IMR-90 (cell line): Measurements from ENCODE around the gene ASPG. TPM values are rescaled to one million over a fixed set of nuclear protein-coding genes. Genes with fewer than 3 reads are reported as not detected.

Source experiments
- ATAC-seq: fragments of 200-7000 bp; cut with Tn5 transposase; 2 replicates; pipeline ENCODE4 v1.9.1; 2020; ENCODE audit warnings: low read depth, mild to moderate bottlenecking, moderate library complexity
- BruUV-seq: library from RNA; stranded (reverse); fragments of 400-500 nt; replicated peaks from 2 replicates; lab custom pipeline; 2021; lab: Mats Ljungman, UMichigan
- CTCF ChIA-PET: fragments of 300-600 bp; formaldehyde crosslinking; extraction: SDS; loops from one replicate; lab custom pipeline; 2021; ENCODE audit warnings: antibody characterized with exemption; lab: Yijun Ruan, JAX
- POLR2A ChIA-PET: fragments of 300-600 bp; sonication (Branson Sonifier 250); formaldehyde crosslinking; loops from one replicate; lab custom pipeline; 2022; ENCODE audit warnings: antibody characterized with exemption; ENCODE audit not compliant: unreplicated experiment; lab: Charles Lee
- DNase-seq: peaks from one replicate; pipeline ENCODE4 v3.0.0; 2013
- H2AFZ ChIP-seq: replicated peaks from 2 replicates; pipeline ENCODE3; 2013; ENCODE audit warnings: low read length, mild to moderate bottlenecking; ENCODE audit not compliant: poor library complexity
- H2AK5ac ChIP-seq: 2 replicates; pipeline ENCODE4 v1.6.1; 2013; ENCODE audit warnings: low read depth, low read length, inconsistent platforms
- H2AK9ac ChIP-seq: replicated peaks from 2 replicates; pipeline ENCODE3; 2013; ENCODE audit warnings: mild to moderate bottlenecking, low read depth, low read length, moderate library complexity; ENCODE audit not compliant: poor library complexity
- H2BK120ac ChIP-seq: 2 replicates; pipeline ENCODE4 v1.6.1; 2013; ENCODE audit warnings: low read depth, low read length, inconsistent platforms
- H2BK15ac ChIP-seq: 3 replicates; pipeline ENCODE4 v1.6.1; 2013; ENCODE audit warnings: low read depth, low read length, inconsistent platforms
- H2BK20ac ChIP-seq: 2 replicates; pipeline ENCODE4 v1.6.1; 2013; ENCODE audit warnings: low read depth, mild to moderate bottlenecking, inconsistent platforms, low read length, moderate library complexity
- H2BK5ac ChIP-seq: 2 replicates; pipeline ENCODE4 v1.6.1; 2013; ENCODE audit warnings: mild to moderate bottlenecking, low read depth, low read length, inconsistent platforms; ENCODE audit not compliant: poor library complexity, severe bottlenecking
- H3K14ac ChIP-seq: replicated peaks from 2 replicates; pipeline ENCODE4 v1.6.1; 2013; ENCODE audit warnings: low read depth, low read length, inconsistent platforms
- H3K18ac ChIP-seq: 2 replicates; pipeline ENCODE4 v1.6.1; 2013; ENCODE audit warnings: low read depth, low read length, control low read depth
- H3K23ac ChIP-seq: 2 replicates; pipeline ENCODE4 v1.6.1; 2013; ENCODE audit warnings: low read depth, low read length, inconsistent platforms
- H3K27ac ChIP-seq: 2 replicates; pipeline ENCODE4 v1.5.1; 2013; ENCODE audit warnings: mild to moderate bottlenecking, control low read depth, low read length; ENCODE audit not compliant: insufficient read depth
- H3K27me3 ChIP-seq: 2 replicates; pipeline ENCODE4 v1.6.1; 2013; ENCODE audit warnings: low read length; ENCODE audit not compliant: control insufficient read depth, insufficient read depth
- H3K36me3 ChIP-seq: 2 replicates; pipeline ENCODE4 v1.6.1; 2013; ENCODE audit warnings: low read length, mixed read lengths; ENCODE audit not compliant: control insufficient read depth, insufficient read depth
- H3K4ac ChIP-seq: 2 replicates; pipeline ENCODE4 v1.6.1; 2013; ENCODE audit warnings: low read depth, low read length, inconsistent platforms
- H3K4me1 ChIP-seq: 2 replicates; pipeline ENCODE4 v1.6.1; 2013; ENCODE audit warnings: low read length, mixed read lengths; ENCODE audit not compliant: control insufficient read depth, insufficient read depth
- H3K4me2 ChIP-seq: 2 replicates; pipeline ENCODE4 v1.6.1; 2013; ENCODE audit warnings: low read depth, mild to moderate bottlenecking, control low read depth, low read length, moderate library complexity
- H3K4me3 ChIP-seq: 2 replicates; pipeline ENCODE4 v1.5.1; 2013; ENCODE audit warnings: low read depth, mild to moderate bottlenecking, control low read depth, low read length, moderate library complexity; ENCODE audit not compliant: insufficient read depth
- H3K56ac ChIP-seq: 2 replicates; pipeline ENCODE4 v1.6.1; 2013; ENCODE audit warnings: low read length, inconsistent platforms; ENCODE audit not compliant: insufficient read depth; ENCODE audit errors: extremely low read depth
- H3K79me1 ChIP-seq, 2 experiments: 2 replicates each; pipeline ENCODE4 v1.6.1; 2013; ENCODE audit warnings: low read length in 2 of 2, inconsistent platforms in 1 of 2, low read depth in 1 of 2
- H3K9ac ChIP-seq: 2 replicates; pipeline ENCODE4 v1.6.1; 2013; ENCODE audit warnings: low read depth, low read length, control low read depth
- H3K9me1 ChIP-seq: 2 replicates; pipeline ENCODE4 v1.6.1; 2013; ENCODE audit warnings: low read length, inconsistent platforms; ENCODE audit not compliant: insufficient read depth
- H3K9me3 ChIP-seq: 2 replicates; pipeline ENCODE4 v1.6.1; 2013; ENCODE audit warnings: low read length; ENCODE audit not compliant: control insufficient read depth, insufficient read depth
- H4K20me1 ChIP-seq: 2 replicates; pipeline ENCODE4 v1.6.1; 2013; ENCODE audit warnings: low read length, inconsistent platforms; ENCODE audit not compliant: insufficient read depth
- H4K5ac ChIP-seq: 2 replicates; pipeline ENCODE4 v1.6.1; 2013; ENCODE audit warnings: mild to moderate bottlenecking, low read depth, low read length, control low read depth
- H4K8ac ChIP-seq, 2 experiments: 2 replicates each; pipeline ENCODE4 v1.6.1; 2013; ENCODE audit warnings: low read depth in 2 of 2, low read length in 2 of 2, control low read depth in 1 of 2, inconsistent platforms in 1 of 2
- H4K91ac ChIP-seq: 2 replicates; pipeline ENCODE4 v1.6.1; 2013; ENCODE audit warnings: low read depth, low read length, inconsistent platforms; ENCODE audit not compliant: insufficient read depth
- MXI1 ChIP-seq: IDR thresholded peaks from 2 replicates; pipeline ENCODE4 v1.6.1; 2012; ENCODE audit warnings: low read depth, mild to moderate bottlenecking, low read length, moderate library complexity, borderline replicate concordance
- NFE2L2 ChIP-seq: fragments of 150-350 bp; IDR thresholded peaks from 2 replicates; pipeline ENCODE4 v1.6.1; 2016; ENCODE audit warnings: low read depth, mild to moderate bottlenecking, low read length
- RCOR1 ChIP-seq: IDR thresholded peaks from 2 replicates; pipeline ENCODE4 v1.6.1; 2012; ENCODE audit warnings: mild to moderate bottlenecking, low read length, improper control_type of control experiment; ENCODE audit not compliant: insufficient replicate concordance
- WGBS, 2 experiments: methylation state at CpG; one replicate each; pipeline versions ENCODE4 v1.1.5 to v1.1.7; 2013; ENCODE audit warnings: missing lambda C conversion rate in 2 of 2; ENCODE audit not compliant: insufficient read length in 1 of 2; ENCODE audit errors: extremely low coverage in 2 of 2; 5-methylcytosine and 5-hydroxymethylcytosine counted together
- dilution Hi-C: fragments of 300-500 bp; cut with HindIII; formaldehyde crosslinking; loops from one replicate; pipeline ENCODE4 v1.14.3; 2018; ENCODE audit warnings: low sequenced_read_pairs; ENCODE audit not compliant: unreplicated experiment
- in situ Hi-C: fragments of 300-500 bp; cut with MboI; formaldehyde crosslinking; loops from 3 replicates; pipeline ENCODE4 v1.14.3; 2019; ENCODE audit warnings: low sequenced_read_pairs, inconsistent platforms, mixed read lengths
- intact Hi-C: fragments of 100-400 bp; cut with micrococcal nuclease; formaldehyde crosslinking; loops from 2 replicates; pipeline ENCODE4 v1.10.0; 2022
- polyA plus RNA-seq, 3 experiments: library from polyadenylated mRNA; depleted of rRNA; stranded (reverse); fragments of >200 nt; gene quantifications; 2 replicates each; pipeline ENCODE4 v1.2.3, GENCODE V29; 2012; ENCODE audit warnings: low replicate concordance in 1 of 3
- total RNA-seq: library from RNA; depleted of rRNA; stranded (reverse); fragments of >200 nt; gene quantifications from 2 replicates; pipeline ENCODE4 v1.2.3, GENCODE V29; 2012

The ASPG gene
- total and polyA plus RNA-seq, 2 of the 4 experiments (the other 2 are of a cell fraction): not detected

DNA sequence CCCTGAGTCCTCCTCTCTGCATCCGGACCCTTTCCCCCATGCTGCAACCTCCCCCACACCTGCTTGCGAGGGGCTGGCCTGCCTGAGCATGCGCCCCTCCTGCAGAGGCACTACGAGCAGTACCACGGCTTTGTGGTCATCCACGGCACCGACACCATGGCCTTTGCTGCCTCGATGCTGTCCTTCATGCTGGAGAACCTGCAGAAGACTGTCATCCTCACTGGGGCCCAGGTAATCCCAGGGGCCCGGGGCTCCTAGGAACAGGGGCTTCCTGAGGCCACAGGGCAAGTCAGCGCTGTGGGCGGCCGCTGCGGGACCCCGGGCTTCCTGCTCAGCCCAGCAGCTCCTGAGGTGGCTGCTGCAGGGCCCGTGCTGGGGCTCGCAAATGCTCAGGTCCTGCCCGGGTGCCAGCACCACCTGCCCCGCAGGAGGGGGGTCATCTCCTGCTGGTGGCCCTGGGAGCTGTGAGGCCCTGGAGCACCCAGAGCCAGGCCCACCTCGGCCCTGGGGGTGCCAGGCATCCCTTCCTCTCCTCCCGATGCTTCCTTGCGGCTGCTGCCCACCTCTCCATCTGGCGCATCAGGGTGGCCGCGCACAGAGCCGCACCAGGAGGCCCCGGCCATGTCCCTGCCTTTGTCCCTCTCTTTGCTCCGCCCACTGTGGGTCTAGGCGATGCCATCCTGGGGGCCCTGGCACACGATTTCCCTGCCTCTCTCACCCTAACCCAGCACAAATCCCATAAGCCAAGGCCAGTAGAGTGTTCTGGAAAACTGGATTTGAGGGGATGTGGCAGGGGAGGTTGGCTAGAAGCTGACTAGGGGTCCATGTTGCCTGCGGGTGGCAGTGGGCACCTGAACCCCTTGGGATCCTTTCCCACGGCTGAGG, 10.2 kb downstream of the ASPG start (continued):
- no peak for TF ChIP-seq RCOR1

DNA sequence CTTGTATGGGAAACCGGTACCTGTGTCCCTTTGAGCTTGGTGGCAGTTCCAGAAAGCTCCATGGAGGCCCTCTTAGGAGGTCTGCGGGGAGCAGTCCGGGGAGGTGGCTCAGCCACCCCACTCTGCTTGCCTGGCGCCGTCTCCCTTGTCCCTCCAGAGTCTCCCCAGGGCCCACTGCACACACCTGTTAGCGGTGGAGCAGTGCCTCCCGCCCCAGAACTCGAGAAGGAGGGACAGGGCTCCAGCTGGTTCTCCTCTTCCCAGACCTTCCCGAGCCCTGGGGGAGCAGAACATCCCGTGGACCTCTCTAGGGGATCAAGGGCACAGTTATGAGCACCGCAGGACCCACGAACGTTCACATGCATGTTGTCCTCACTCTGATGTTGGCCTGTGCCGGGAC, 10.8 kb downstream of the ASPG start:
- WGBS, 2 experiments: 77% methylated on average over 8 of the region's 14 CpGs; no CpG with 5 or more reads in 1 of the 2 experiments
- ATAC-seq: no peak
- Histone ChIP-seq H3K23ac (no peak overlapping the region), H2BK120ac (no peak overlapping the region), H2AFZ (no peak overlapping the region), H3K36me3 (no peaks in the 10 kb centered on the region), H3K4ac (no peak overlapping the region), H3K4me1 (no peaks in the 10 kb centered on the region), H3K79me1 (no peaks in the 10 kb centered on the region), H3K27ac (no peak overlapping the region), H4K91ac (no peak overlapping the region), H2BK20ac (no peak overlapping the region), H4K20me1 (no peaks in the 10 kb centered on the region), H3K4me3 (no peak overlapping the region), H2AK5ac (no peak overlapping the region), H3K27me3 (no peaks in the 10 kb centered on the region; the same call in 1 of the 2 replicates), H3K9me3 (no peaks in the 10 kb centered on the region), H2AK9ac (no peak overlapping the region), H3K14ac (no peak overlapping the region), H3K9me1 (no peaks in the 10 kb centered on the region), H4K8ac (no peak overlapping the region), H3K9ac (no peak overlapping the region), H3K56ac (no peak overlapping the region), H2BK15ac (no peak overlapping the region), H4K5ac (no peak overlapping the region), H3K4me2 (no peak overlapping the region), H2BK5ac (no peak overlapping the region), H3K18ac (no peak overlapping the region)
- POLR2A ChIA-PET: no interaction called here
- CTCF ChIA-PET: no interaction called here
- dilution Hi-C loops (no loop called here), intact Hi-C loops (no loop called here), in situ Hi-C loops (loop anchor here (25.0 kb wide), 2 partner anchors 466 to 541 kb away; no protein-coding TSS in a partner anchor)
- no TSS peak for BruUV-seq
- no peak for DNase-seq
- TF ChIP-seq MXI1: no peak
- no peak for TF ChIP-seq NFE2L2
- no peak for TF ChIP-seq RCOR1
